HG03175 (cell line): ENCODE data around the gene NFE2L3.
A peak's percentile ranks its signal among the peaks of the same experiment; 100 is the strongest.
"Not testable (repeated sequence)": the region's sequence is repeated elsewhere in the genome, so short reads cannot be mapped to it uniquely, and the experiment has no call there.

ENCODE experiments used
- ATAC-seq: cut with Tn5 transposase; IDR thresholded peaks from one replicate; pipeline ENCODE4 v1.9.1; 2021; ENCODE audit warnings: mild to moderate bottlenecking, moderate library complexity; ENCODE audit not compliant: unreplicated experiment

NFE2L3 gene

DNA sequence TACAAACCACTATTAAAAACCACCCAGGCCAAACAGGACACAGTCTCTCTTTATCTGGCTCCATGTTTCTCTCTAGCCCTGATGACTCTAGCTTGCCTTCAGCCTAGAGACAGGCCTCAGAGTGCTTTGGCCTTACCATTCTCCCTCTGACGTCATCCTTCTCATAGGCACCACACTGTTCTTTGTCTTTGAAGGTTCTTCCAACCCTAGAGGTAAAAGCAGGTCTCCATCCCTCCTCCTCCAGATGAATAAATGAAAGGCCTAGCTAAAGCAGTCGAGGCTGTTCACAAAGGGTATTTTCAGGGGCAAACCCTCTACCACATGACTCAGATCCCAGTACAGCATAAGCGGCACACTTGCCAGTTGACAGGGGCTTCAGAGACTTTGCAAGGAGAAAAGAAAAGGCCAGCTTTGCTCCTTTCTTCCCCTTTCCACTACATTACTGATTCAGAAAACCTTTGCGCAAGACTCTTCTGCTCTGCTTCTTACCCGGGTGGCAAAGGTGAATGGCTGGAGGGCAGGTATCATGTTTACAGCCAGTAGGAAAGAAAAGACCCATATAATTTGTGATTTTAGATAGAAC, 14.8 kb downstream of the NFE2L3 start:
- peak; percentile 6 for ATAC-seq

DNA sequence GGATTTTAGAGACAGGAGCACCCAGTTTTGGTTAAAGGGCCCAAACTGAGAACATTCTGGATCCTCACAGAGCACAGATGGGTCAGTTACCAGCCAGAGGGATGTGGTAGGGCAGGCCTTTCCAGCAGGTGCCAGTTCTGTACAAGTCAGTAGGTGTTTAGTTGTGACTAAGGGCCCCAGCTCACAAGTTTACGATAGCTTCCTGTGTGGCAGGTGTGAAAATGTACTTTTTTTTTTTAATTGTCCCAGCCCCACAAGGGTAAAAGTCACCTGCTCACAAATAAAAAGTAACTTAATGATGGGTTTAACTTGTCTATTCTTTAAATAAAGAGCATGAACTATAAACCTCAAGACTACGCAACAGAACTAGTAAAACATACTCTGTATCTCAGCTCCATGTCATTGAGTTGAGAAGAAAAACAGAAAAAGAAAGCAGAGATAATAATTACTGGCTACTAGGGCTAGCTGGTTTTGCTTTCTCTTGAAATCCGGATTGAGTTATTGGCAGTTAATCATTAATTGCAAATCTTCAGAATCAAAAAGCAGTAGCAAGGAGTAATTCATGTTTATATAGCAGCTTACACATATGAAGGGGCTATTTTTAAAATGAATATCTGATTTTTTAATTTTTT, 15.4 kb downstream of the NFE2L3 start:
- peak; percentile 94 for ATAC-seq

DNA sequence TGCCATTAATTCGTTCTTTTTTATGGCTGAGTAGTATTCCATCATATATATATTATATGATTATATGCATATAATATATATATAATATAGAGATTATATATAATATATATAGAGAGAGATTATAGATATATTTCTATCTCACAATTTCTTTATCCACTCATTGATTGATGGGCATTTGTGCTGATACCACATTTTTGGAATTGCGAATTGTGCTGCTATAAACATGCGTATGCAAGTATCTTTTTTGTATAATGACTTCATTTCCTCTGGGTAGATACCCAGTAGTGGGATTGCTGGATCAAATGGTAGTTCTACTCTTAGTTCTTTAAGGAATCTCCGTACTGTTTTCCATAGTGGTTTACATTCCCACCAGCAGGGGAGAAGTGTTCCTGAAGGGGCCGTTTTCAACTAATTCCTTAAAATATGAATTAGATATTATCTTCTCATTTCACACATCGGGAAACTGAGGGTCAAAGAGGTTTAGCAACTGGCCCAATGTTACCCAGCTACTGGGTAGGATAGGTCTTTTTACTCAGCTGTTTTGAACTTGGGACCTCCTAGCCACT, 16.5 kb downstream of the NFE2L3 start:
- no peak for ATAC-seq

DNA sequence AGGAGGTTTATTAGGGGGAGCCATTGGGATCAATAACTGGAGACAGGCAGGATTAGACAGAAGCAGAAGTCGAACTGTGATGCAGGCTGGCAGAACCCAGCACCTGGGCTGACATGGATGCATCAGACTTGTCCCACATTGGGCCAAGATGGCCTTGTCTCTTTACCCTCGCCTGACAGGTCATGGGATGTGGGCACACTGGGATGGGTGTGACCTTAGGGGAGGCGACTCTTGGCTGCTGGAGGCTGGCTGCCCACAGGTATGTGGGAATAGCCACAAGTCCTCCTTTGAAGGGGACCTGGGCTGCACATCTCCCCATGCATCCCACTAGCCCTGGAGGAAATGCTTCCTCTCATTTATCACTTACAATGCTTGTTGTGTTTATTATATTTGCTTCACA, 17.3 kb downstream of the NFE2L3 start:
- ATAC-seq = no peak

DNA sequence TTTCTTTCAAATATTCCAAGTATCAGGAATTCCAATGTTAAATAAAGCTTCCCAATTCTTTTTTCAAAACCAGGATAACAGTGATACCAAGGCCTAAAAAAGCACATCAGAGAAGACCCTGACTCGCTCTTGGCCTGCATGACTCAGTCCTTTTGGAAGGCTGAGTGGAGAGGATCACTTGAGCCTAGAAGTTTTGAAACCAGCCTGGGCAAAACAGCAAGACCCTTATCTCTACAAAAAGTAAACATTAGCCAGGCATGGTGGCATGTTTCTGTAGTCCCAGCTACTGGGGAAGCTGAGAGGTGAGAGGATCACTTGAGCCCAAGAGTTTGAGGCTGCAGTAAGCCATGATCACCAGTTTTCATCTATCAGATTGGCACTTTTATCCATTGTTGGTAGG, 18.7 kb downstream of the NFE2L3 start:
- ATAC-seq = no peak

DNA sequence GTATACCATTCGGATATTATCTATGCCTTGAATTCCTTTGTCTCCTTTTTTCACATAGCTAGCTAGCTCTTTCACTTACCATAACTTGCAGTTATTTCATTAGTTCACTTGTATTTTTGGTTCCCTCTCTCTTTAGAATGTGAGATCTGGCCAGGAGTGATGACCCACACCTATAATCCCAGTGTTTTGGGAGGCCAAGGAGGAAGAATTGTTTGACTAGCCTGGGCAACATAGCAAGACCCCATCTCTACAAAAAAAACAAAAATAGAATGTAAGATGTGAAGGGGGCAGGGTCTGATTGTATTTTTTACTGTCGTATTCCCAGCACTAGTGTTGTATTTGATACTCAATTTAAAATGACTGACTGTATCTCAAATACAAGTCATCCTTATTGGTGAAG, 19.6 kb downstream of the NFE2L3 start:
- no peak for ATAC-seq

DNA sequence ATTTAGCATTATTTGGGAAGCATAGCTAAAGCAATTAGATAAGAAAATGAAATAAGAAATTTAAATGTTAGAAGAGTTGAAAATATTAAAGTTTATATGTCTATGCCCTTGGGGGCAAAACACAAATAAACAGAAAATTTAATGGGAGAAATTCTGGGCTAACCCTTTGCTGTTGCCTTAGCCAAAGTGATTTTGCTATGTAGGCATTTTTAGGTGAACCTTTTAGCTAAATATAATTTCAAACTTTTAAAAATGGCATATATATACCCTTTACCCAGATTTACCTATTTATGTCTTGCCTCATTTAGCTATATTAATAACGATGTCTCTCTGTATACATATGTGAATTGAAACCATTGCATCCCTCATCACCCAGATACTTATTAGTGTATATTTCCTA, 20.1 kb downstream of the NFE2L3 start:
- ATAC-seq = no peak

DNA sequence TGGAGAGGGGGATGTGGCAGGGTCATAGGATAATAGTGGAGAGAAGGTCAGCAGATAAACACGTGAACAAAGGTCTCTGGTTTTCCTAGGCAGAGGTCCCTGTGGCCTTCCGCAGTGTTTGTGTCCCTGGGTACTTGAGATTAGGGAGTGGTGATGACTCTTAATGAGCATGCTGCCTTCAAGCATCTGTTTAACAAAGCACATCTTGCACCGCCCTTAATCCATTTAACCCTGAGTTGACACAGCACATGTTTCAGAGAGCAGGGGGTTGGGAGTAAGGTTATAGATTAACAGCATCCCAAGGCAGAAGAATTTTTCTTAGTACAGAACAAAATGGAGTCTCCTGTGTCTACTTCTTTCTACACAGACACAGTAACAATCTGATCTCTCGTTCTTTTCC, 23.9 kb downstream of the NFE2L3 start:
- not testable (repeated sequence) for ATAC-seq

DNA sequence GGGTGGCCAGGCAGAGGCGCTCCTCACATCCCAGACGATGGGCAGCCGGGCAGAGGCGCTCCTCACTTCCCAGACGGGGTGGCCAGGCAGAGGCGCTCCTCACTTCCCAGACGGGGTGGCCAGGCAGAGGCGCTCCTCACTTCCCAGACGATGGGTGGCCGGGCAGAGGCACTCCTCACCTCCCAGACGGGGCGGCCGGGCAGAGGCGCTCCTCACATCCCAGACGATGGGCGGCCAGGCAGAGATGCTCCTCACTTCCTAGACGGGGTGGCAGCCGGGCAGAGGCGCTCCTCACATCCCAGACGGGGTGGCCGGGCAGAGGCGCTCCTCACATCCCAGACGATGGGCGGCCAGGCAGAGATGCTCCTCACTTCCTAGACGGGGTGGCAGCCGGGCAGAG, 24.7 kb downstream of the NFE2L3 start:
- ATAC-seq = not testable (repeated sequence)

DNA sequence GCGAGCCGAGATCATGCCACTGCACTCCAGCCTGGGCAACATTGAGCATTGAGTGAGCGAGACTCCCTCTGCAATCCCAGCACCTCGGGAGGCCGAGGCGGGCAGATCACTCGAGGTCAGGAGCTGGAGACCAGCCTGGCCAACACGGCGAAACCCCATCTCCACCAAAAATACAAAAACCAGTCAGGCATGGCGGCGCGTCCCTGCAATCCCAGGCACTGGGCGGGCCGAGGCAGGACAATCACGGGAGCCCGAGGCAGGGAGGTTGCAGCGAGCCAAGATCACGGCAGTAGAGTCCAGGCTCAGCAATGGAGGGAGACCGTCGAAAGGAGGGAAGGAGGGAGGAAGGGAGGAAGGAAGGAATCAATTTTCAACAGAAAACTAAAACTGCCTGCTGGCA, 25.3 kb downstream of the NFE2L3 start:
- ATAC-seq = not testable (repeated sequence)

DNA sequence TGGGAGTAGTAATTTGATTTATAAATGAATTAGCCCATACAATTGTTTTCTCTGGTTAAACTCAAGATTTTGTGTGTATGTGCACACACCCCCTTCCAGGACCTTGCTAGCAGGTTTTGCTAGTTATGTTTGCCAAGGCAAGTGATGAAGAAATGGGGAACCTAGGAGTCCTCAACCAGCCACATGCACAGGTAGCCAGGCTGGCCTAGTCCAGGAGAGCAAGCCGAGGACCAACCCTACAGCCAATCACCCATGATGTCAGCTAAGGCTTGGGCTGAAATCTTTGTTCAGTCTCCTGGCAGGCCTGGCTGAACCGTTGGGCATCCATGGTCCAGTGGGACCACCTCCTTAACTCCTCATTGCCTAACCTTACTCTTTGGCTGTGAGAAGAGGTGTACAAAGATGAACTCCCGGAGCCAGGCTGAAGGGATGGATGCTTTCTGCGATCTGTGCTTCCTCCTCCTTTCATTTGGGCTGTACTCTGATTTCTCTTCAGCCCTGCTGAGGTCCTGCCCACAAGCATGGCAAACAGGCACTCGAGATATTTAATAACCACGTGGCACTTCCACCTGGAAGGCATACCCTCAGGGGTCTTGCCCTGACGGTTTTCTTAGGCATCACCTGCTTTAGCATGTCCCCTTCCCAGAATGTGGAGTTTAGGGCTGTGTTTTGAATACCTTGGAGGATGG, 26.4 kb downstream of the NFE2L3 start:
- ATAC-seq = no peak

DNA sequence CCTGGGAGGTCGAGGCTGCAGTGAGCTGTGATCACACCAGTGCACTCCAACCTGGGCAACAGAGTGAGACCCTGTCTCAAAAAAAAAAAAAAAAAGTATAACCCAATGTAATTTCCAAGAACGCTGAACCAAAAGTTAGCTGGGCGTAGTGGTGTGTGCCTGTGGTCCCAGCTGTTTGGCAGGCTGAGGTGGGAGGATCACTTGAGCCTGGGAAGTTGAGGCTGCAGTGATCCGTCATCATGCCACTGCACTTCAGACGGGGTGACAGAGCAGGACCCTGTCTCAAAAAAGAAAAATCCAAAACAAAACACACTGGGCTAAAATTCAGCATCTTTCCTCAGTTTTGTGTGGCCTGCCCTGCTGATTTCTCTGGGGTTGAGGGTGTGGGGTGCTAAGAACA, 27.4 kb downstream of the NFE2L3 start:
- no peak for ATAC-seq

DNA sequence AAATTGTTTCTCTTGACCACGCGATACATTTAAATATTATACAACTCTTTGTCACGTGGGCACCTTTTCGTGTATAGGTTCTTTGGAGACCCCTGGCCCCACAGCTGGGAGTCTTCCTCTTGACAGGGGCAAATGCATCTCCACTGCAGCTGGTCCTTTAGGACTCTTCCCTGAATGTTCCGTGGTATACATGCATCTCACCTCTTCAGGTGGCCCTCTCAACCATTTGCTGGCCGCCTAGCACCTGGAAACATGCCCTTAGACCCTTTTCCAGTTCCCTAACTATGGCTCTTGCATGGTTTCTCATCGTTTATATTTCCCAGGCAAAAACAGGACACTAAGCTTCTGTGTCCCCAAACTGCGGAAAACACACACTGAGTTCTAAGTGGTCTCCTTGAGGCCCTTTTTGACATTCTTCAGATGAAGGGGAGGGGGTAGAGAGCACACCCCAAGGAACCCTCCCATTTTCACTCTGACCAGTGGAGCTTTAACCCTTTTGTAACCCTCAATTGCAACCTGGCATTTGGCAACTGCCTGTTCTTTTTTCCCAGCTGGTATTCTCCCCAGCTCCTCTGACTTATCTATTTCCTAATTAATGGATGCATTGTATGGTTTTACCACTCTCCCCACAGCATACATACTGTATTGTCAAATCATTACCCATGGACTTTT, 28.0 kb downstream of the NFE2L3 start:
- no peak for ATAC-seq

DNA sequence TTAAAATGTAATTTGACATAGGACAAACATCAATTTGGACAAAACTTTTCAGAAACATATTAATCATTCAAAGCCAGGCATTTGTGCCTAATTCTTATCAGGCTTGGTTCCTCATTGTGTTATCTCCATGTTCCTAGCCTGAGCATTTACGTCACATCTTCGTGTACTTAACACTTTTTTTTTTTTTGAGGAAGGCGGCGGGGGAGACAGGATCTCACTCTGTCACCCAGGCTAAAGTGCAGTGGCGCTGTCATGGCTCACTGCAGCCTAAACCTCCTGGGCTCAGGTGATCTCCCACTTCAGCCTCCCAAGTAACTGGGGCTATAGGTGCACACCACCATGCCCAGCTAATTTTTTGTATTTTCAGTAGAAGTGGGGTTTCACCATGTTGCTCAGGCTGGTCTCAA, 28.8 kb downstream of the NFE2L3 start:
- ATAC-seq = no peak

DNA sequence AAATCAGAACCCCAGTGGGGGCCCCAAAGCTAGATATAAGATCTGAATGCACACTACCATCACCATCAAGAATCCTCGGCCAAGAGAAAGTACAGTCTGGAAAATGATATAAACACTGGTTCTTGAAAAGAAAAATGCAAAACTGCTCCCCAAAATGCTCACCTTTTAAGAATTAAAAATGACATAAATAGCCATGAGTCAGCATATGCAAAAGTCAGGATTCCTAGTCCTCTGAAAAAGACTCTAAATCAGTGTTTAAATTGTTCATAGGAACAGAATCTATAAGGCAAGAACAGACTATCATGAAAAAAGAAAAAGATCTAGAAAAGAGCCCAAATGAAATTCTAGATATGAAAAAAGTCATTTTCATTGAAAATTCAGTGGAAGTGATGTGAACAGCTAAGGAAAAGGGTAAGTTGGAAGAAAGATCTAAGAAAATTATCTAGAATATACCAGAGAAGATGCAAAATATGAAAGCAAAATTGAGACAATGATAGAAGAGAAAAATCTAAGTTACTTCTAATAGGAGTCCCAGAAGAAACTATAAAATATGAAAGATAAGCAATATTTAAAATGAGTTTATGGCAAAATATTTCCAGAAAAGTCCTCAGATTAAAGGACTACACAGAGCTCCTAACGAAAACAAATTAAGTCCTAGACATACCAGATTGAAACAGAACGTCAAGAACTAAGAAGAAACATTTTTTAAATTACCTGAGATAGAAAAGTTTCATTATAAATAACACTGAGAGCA, 29.7 kb downstream of the NFE2L3 start:
- no peak for ATAC-seq

DNA sequence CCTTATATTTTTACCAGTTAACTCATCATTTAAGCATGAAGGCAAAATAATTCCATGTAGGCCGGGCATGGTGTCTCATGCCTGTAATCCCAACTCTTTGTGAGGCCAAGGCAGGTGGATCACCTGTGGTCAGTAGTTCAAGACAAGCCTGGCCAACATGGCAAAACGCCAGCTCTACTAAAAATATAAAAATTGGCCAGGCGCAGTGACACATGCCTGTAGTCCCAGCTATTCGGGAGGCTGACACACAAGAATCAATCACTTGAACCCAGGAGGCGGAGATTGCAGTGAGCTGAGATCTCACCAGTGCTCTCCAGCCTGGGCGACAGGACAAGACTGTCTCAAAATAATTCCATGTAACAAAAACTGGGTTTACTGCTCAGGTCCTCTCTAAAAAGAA, 30.3 kb downstream of the NFE2L3 start:
- no peak for ATAC-seq

DNA sequence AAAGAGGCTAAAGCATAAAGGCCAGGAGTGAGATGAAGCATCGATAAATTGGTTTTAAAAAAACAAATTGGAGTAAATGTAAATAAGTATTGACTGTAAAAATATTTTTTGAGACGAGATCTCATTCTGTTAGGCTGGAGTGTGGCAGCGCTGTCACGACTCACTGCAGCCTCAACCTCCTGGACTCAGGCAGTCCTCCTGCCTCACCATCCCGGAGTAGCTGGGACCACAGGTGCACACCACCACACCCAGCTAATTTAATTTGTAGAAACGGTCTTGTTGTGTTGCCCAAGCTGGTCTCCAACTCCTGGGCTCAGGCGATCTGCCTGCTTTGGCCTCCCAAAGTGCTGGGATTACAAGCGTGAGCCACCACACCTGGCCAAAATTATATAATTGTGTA, 30.7 kb downstream of the NFE2L3 start:
- ATAC-seq = no peak

DNA sequence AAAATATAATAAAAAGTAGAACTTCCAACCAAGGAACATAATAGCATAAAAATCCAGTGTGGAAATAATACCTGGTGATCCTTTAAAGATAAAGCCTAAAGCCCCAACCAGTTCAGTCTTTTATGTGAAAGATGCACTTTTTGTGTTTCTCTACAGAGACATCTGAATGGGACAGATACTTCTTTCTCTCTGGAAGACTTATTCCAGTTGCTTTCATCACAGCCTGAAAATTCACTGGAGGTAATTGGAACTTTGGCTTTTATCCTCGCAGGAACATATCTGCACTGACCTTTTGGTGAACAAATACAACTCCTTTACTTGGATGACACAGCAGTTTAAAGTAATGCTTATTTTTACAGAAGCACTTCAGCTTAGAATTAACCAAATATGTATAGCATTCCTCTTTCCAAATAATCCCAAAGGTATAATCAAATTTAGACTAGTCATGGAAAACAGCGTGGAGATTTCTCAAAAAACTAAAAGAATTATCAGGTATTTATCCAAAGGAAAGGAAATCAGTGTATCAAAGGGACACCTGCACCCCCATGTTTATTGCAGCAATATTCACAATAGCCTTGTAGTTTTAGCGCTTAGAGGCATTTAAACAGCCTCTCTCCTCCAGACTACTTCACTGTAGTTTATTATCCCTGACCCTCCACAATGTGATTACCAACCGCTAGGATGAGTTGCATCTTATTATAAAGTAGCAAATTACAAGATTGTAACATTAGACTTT, 31.7 kb downstream of the NFE2L3 start:
- no peak for ATAC-seq

DNA sequence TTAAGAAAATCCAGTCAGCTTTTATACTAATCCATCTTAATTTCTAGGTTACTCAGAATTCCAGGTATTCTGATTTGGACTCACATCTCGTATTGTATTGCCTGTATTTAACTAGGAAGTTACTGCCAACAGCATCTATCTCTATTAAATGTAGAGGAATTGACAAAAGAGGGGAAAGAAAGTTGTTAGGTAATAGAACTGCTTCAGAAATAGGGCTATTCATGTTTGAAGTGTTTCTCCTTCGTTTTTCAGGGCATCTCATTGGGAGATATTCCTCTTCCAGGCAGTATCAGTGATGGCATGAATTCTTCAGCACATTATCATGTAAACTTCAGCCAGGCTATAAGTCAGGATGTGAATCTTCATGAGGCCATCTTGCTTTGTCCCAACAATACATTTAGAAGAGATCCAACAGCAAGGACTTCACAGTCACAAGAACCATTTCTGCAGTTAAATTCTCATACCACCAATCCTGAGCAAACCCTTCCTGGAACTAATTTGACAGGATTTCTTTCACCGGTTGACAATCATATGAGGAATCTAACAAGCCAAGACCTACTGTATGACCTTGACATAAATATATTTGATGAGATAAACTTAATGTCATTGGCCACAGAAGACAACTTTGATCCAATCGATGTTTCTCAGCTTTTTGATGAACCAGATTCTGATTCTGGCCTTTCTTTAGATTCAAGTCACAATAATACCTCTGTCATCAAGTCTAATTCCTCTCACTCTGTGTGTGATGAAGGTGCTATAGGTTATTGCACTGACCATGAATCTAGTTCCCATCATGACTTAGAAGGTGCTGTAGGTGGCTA, 32.5 kb downstream of the NFE2L3 start:
- ATAC-seq = not testable (repeated sequence)
